ENCODE data around the gene C1QB.

Gene C1QB

GRCh38 chr1:22680726-22681125 lies 27.7 kb downstream of the C1QB start:
- H3K4me1 ChIP-seq (ENCODE audit: control insufficient read depth, insufficient read depth, low read length, poor library complexity, severe bottlenecking): peaks cover 10% of the 10 kb centered on the region
- no peak overlapping the region for H3K27ac ChIP-seq (ENCODE audit: low read depth, low read length, severe bottlenecking)
- H3K36me3 ChIP-seq (ENCODE audit: control insufficient read depth, insufficient read depth, low read length): no peaks in the 10 kb centered on the region
- no peaks in the 10 kb centered on the region for H3K9me3 ChIP-seq (ENCODE audit: control insufficient read depth, low read length)
- WGBS, 2 experiments (ENCODE audit: insufficient coverage in 2 of 2): 89 to 96% methylated on average over 6 of the region's 9 CpGs
- H3K4me3 ChIP-seq (ENCODE audit: extremely low read depth, insufficient read depth, low read length, poor library complexity, severe bottlenecking): no peak overlapping the region

GRCh38 chr1:22681556-22682276 lies 28.7 kb downstream of the C1QB start:
- Histone ChIP-seq H3K36me3 (ENCODE audit: control insufficient read depth, insufficient read depth, low read length) (no peaks in the 10 kb centered on the region), H3K4me3 (ENCODE audit: extremely low read depth, insufficient read depth, low read length, poor library complexity, severe bottlenecking) (no peak overlapping the region), H3K27ac (ENCODE audit: low read depth, low read length, severe bottlenecking) (no peak overlapping the region), H3K9me3 (ENCODE audit: control insufficient read depth, low read length) (no peaks in the 10 kb centered on the region), H3K4me1 (ENCODE audit: control insufficient read depth, insufficient read depth, low read length, poor library complexity, severe bottlenecking) (peaks cover 12% of the 10 kb centered on the region)
- 88 to 91% methylated on average over 9 to 10 of the region's 15 CpGs for WGBS, 2 experiments (ENCODE audit: insufficient coverage in 2 of 2)

- Histone ChIP-seq H3K4me3 (ENCODE audit: extremely low read depth, insufficient read depth, low read length, poor library complexity, severe bottlenecking) (no peak overlapping the region), H3K27ac (ENCODE audit: low read depth, low read length, severe bottlenecking) (no peak overlapping the region), H3K9me3 (ENCODE audit: control insufficient read depth, low read length) (no peaks in the 10 kb centered on the region), H3K36me3 (ENCODE audit: control insufficient read depth, insufficient read depth, low read length) (no peaks in the 10 kb centered on the region), H3K4me1 (ENCODE audit: control insufficient read depth, insufficient read depth, low read length, poor library complexity, severe bottlenecking) (peaks cover 12% of the 10 kb centered on the region)
- no CpG with 5 or more reads among the region's 1 CpG for WGBS, 2 experiments (ENCODE audit: insufficient coverage in 2 of 2)
Observed at GRCh38 chr1:22683547-22683946, 30.5 kb downstream of the C1QB start.

- Histone ChIP-seq H3K27ac (ENCODE audit: low read depth, low read length, severe bottlenecking) (peak overlapping the region; percentile 29), H3K4me1 (ENCODE audit: control insufficient read depth, insufficient read depth, low read length, poor library complexity, severe bottlenecking) (peaks cover 12% of the 10 kb centered on the region), H3K36me3 (ENCODE audit: control insufficient read depth, insufficient read depth, low read length) (no peaks in the 10 kb centered on the region), H3K4me3 (ENCODE audit: extremely low read depth, insufficient read depth, low read length, poor library complexity, severe bottlenecking) (no peak overlapping the region), H3K9me3 (ENCODE audit: control insufficient read depth, low read length) (no peaks in the 10 kb centered on the region)
- 56 to 58% methylated on average over 10 of the region's 10 CpGs for WGBS, 2 experiments (ENCODE audit: insufficient coverage in 2 of 2)
Observed at GRCh38 chr1:22685591-22686059, 32.6 kb downstream of the C1QB start.

- Histone ChIP-seq H3K9me3 (ENCODE audit: control insufficient read depth, low read length) (no peaks in the 10 kb centered on the region), H3K4me1 (ENCODE audit: control insufficient read depth, insufficient read depth, low read length, poor library complexity, severe bottlenecking) (peaks cover 12% of the 10 kb centered on the region), H3K36me3 (ENCODE audit: control insufficient read depth, insufficient read depth, low read length) (no peaks in the 10 kb centered on the region), H3K4me3 (ENCODE audit: extremely low read depth, insufficient read depth, low read length, poor library complexity, severe bottlenecking) (no peak overlapping the region), H3K27ac (ENCODE audit: low read depth, low read length, severe bottlenecking) (no peak overlapping the region)
- 100% methylated on average over 1 of the region's 2 CpGs for WGBS, 2 experiments (ENCODE audit: insufficient coverage in 2 of 2)
Observed at GRCh38 chr1:22687191-22687590, 34.2 kb downstream of the C1QB start.

- H3K4me1 ChIP-seq (ENCODE audit: control insufficient read depth, insufficient read depth, low read length, poor library complexity, severe bottlenecking): peaks cover 12% of the 10 kb centered on the region
- no peaks in the 10 kb centered on the region for H3K9me3 ChIP-seq (ENCODE audit: control insufficient read depth, low read length)
- H3K4me3 ChIP-seq (ENCODE audit: extremely low read depth, insufficient read depth, low read length, poor library complexity, severe bottlenecking): no peak overlapping the region
- no peak overlapping the region for H3K27ac ChIP-seq (ENCODE audit: low read depth, low read length, severe bottlenecking)
- no peaks in the 10 kb centered on the region for H3K36me3 ChIP-seq (ENCODE audit: control insufficient read depth, insufficient read depth, low read length)
Observed at GRCh38 chr1:22688466-22688865, 35.4 kb downstream of the C1QB start.

- Histone ChIP-seq H3K4me1 (ENCODE audit: control insufficient read depth, insufficient read depth, low read length, poor library complexity, severe bottlenecking) (peaks cover 12% of the 10 kb centered on the region), H3K4me3 (ENCODE audit: extremely low read depth, insufficient read depth, low read length, poor library complexity, severe bottlenecking) (no peak overlapping the region), H3K9me3 (ENCODE audit: control insufficient read depth, low read length) (no peaks in the 10 kb centered on the region), H3K27ac (ENCODE audit: low read depth, low read length, severe bottlenecking) (peak overlapping the region; percentile 18), H3K36me3 (ENCODE audit: control insufficient read depth, insufficient read depth, low read length) (no peaks in the 10 kb centered on the region)
- whole genome bisulfite sequencing, 2 experiments (ENCODE audit: insufficient coverage in 2 of 2): 66 to 71% methylated on average over 8 to 9 of the region's 11 CpGs
Observed at GRCh38 chr1:22689505-22689904, 36.5 kb downstream of the C1QB start.

GRCh38 chr1:22691031-22691753 lies 38.2 kb downstream of the C1QB start:
- H3K27ac ChIP-seq (ENCODE audit: low read depth, low read length, severe bottlenecking): no peak overlapping the region
- H3K4me3 ChIP-seq (ENCODE audit: extremely low read depth, insufficient read depth, low read length, poor library complexity, severe bottlenecking): no peak overlapping the region
- no peaks in the 10 kb centered on the region for H3K9me3 ChIP-seq (ENCODE audit: control insufficient read depth, low read length)
- H3K4me1 ChIP-seq (ENCODE audit: control insufficient read depth, insufficient read depth, low read length, poor library complexity, severe bottlenecking): no peaks in the 10 kb centered on the region
- no peaks in the 10 kb centered on the region for H3K36me3 ChIP-seq (ENCODE audit: control insufficient read depth, insufficient read depth, low read length)
- 50 to 100% methylated on average over 1 to 2 of the region's 13 CpGs for WGBS, 2 experiments (ENCODE audit: insufficient coverage in 2 of 2)

GRCh38 chr1:22694172-22694571 lies 41.1 kb downstream of the C1QB start:
- Histone ChIP-seq H3K36me3 (ENCODE audit: control insufficient read depth, insufficient read depth, low read length) (no peaks in the 10 kb centered on the region), H3K27ac (ENCODE audit: low read depth, low read length, severe bottlenecking) (no peak overlapping the region), H3K4me1 (ENCODE audit: control insufficient read depth, insufficient read depth, low read length, poor library complexity, severe bottlenecking) (no peaks in the 10 kb centered on the region), H3K9me3 (ENCODE audit: control insufficient read depth, low read length) (no peaks in the 10 kb centered on the region), H3K4me3 (ENCODE audit: extremely low read depth, insufficient read depth, low read length, poor library complexity, severe bottlenecking) (no peak overlapping the region)
- 92 to 100% methylated on average over 3 to 5 of the region's 5 CpGs for WGBS, 2 experiments (ENCODE audit: insufficient coverage in 2 of 2)

GRCh38 chr1:22696610-22697009 lies 43.6 kb downstream of the C1QB start:
- Histone ChIP-seq H3K36me3 (ENCODE audit: control insufficient read depth, insufficient read depth, low read length) (no peaks in the 10 kb centered on the region), H3K27ac (ENCODE audit: low read depth, low read length, severe bottlenecking) (no peak overlapping the region), H3K4me1 (ENCODE audit: control insufficient read depth, insufficient read depth, low read length, poor library complexity, severe bottlenecking) (no peaks in the 10 kb centered on the region), H3K9me3 (ENCODE audit: control insufficient read depth, low read length) (no peaks in the 10 kb centered on the region), H3K4me3 (ENCODE audit: extremely low read depth, insufficient read depth, low read length, poor library complexity, severe bottlenecking) (no peak overlapping the region)
- WGBS, 2 experiments (ENCODE audit: insufficient coverage in 2 of 2): 94 to 100% methylated on average over 2 to 3 of the region's 3 CpGs

GRCh38 chr1:22697980-22698379 lies 44.9 kb downstream of the C1QB start:
- no peak overlapping the region for H3K4me3 ChIP-seq (ENCODE audit: extremely low read depth, insufficient read depth, low read length, poor library complexity, severe bottlenecking)
- 83 to 88% methylated on average over 2 to 5 of the region's 5 CpGs for WGBS, 2 experiments (ENCODE audit: insufficient coverage in 2 of 2)
- H3K4me1 ChIP-seq (ENCODE audit: control insufficient read depth, insufficient read depth, low read length, poor library complexity, severe bottlenecking): no peaks in the 10 kb centered on the region
- no peaks in the 10 kb centered on the region for H3K9me3 ChIP-seq (ENCODE audit: control insufficient read depth, low read length)
- no peaks in the 10 kb centered on the region for H3K36me3 ChIP-seq (ENCODE audit: control insufficient read depth, insufficient read depth, low read length)
- no peak overlapping the region for H3K27ac ChIP-seq (ENCODE audit: low read depth, low read length, severe bottlenecking)

All from mesodermal cell (in vitro differentiated cells).